GM19463 (cell line): ENCODE data around the gene LAMA2.

Source experiments
- ATAC-seq: cut with Tn5 transposase; IDR thresholded peaks from one replicate; pipeline ENCODE4 v1.9.1; 2021; ENCODE audit warnings: mild to moderate bottlenecking, moderate library complexity; ENCODE audit not compliant: unreplicated experiment

LAMA2 gene

GRCh38 chr6:128882991-128883611 lies at the start of gene LAMA2:
LAMA2 (plus strand) TSS chr6:128883138; CDS start chr6:128883246, 108 bp downstream.
- no peak for ATAC-seq

GRCh38 chr6:128836761-128837160 lies 46.2 kb upstream of the LAMA2 start:
- no peak for ATAC-seq

GRCh38 chr6:128841518-128841917 lies 41.4 kb upstream of the LAMA2 start:
- ATAC-seq: no peak

GRCh38 chr6:128844598-128844997 lies 38.3 kb upstream of the LAMA2 start:
- ATAC-seq: no peak

- ATAC-seq: no peak
Measured at GRCh38 chr6:128847431-128848210, 35.3 kb upstream of the LAMA2 start.

GRCh38 chr6:128848212-128848935 lies 34.6 kb upstream of the LAMA2 start:
- ATAC-seq: no peak

GRCh38 chr6:128855581-128856085 lies 27.3 kb upstream of the LAMA2 start:
- ATAC-seq: no peak

GRCh38 chr6:128857806-128858205 lies 25.1 kb upstream of the LAMA2 start:
- ATAC-seq: no peak

- ATAC-seq: no peak
Measured at GRCh38 chr6:128860782-128861181, 22.2 kb upstream of the LAMA2 start.

- no peak for ATAC-seq
Measured at GRCh38 chr6:128863983-128864382, 19.0 kb upstream of the LAMA2 start.

GRCh38 chr6:128870746-128871145 lies 12.2 kb upstream of the LAMA2 start:
- ATAC-seq: no peak

- ATAC-seq: no peak
Measured at GRCh38 chr6:128874863-128875262, 8.1 kb upstream of the LAMA2 start.

- ATAC-seq: no peak
Measured at GRCh38 chr6:128882560-128882959, 378 bp upstream of the LAMA2 start.

- no peak for ATAC-seq
Measured at GRCh38 chr6:128883906-128884305, 968 bp downstream of the LAMA2 start.

- ATAC-seq: no peak
Measured at GRCh38 chr6:128885381-128885780, 2.4 kb downstream of the LAMA2 start.

GRCh38 chr6:128886706-128887105 lies 3.8 kb downstream of the LAMA2 start:
- ATAC-seq: no peak

GRCh38 chr6:128888444-128889175 lies 5.7 kb downstream of the LAMA2 start:
- no peak for ATAC-seq

GRCh38 chr6:128889870-128890269 lies 6.9 kb downstream of the LAMA2 start:
- ATAC-seq: no peak

- ATAC-seq: no peak
Measured at GRCh38 chr6:128892079-128892478, 9.1 kb downstream of the LAMA2 start.

GRCh38 chr6:128899341-128900050 lies 16.6 kb downstream of the LAMA2 start:
- no peak for ATAC-seq
